Right atrium auricular region (tissue), 2 donors: ENCODE measurements around the gene KIF23. TPM values are rescaled to one million over a fixed set of nuclear protein-coding genes. Genes with fewer than 3 reads are reported as not detected.

Experiments used
- DNase-seq: peaks from one replicate; pipeline ENCODE4 v3.0.0-alpha.2; 2019; ENCODE audit warnings: low spot score
- H3K27ac ChIP-seq, 2 donors: fragments of 200-600 bp; sonication (generic); 1 replicate in 1 of 2; 2 replicates in 1 of 2; pipeline ENCODE4 v1.5.1; 2016 to 2019
- H3K27me3 ChIP-seq, 2 donors: fragments of 200-600 bp; sonication (generic); one replicate each; pipeline versions ENCODE4 v1.5.1 to v1.6.0; 2017 to 2019
- H3K36me3 ChIP-seq: fragments of 200-600 bp; sonication (generic); one replicate; pipeline ENCODE4 v1.5.1; 2016
- H3K4me1 ChIP-seq, 2 donors: fragments of 200-600 bp; sonication (generic); one replicate each; pipeline versions ENCODE4 v1.5.1 to v1.6.0; 2017 to 2019
- H3K4me3 ChIP-seq, 2 donors: fragments of 200-600 bp; sonication (generic); 1 replicate in 1 of 2; 2 replicates in 1 of 2; pipeline ENCODE4 v1.5.1; 2017 to 2019; ENCODE audit warnings: mild to moderate bottlenecking in 1 of 2, moderate library complexity in 1 of 2
- H3K9me3 ChIP-seq, 2 donors: fragments of 200-600 bp; sonication (generic); one replicate each; pipeline ENCODE4 v1.5.1; 2019
- total RNA-seq, 2 donors: library from RNA; depleted of rRNA; stranded (reverse); fragments of >200 nt; gene quantifications; one replicate each; pipeline ENCODE4 v1.1.0, GENCODE V29; 2016
- TF ChIP-seq, protein P1 (sequence below), 2 donors: fragments of 200-600 bp; sonication (generic); IDR thresholded peaks; one replicate each; pipeline ENCODE4 v1.5.1; 2019; ENCODE audit warnings: antibody characterized with exemption in 2 of 2

Gene KIF23
- total RNA-seq, 2 donors from 2014 or later = 1.3 to 3.6 TPM

DNA sequence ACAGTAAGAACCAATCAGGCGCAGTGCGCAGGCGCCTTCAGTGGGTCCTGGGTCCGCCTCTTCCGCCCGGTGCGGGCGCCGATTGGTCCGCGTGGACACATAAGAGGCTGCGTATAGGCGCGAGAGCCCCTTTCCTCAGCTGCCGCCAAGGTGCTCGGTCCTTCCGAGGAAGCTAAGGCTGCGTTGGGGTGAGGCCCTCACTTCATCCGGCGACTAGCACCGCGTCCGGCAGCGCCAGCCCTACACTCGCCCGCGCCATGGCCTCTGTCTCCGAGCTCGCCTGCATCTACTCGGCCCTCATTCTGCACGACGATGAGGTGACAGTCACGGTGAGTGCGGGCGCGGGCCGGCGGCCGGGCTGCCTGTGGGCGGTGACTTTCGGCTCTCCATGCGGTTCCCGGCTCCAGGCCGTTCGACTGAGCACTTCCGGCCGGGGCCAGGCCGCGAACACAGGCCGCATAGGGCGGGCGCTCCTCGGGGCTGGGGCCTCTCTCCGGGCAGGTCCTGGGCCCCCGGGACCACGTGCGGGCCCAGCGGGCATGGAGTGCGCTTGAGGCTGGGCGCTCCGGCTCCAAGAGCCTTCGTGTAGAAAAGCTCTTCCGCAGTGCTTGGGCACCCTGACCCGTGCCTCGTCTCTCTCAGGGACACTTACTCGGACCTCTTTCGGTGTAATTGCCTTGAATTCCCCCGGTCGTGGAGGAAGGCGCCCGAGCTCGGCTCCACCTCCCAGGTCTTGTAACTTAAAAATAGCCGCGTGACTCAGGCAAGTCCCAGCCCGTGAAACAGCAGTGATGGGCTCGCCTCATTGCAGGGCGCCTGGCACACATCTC, 38.8 kb downstream of the KIF23 start, which contains the start of gene RPLP1:
TSS of gene RPLP1 (plus strand) at position 127 of the 830 bp plus-strand sequence. CDS start at position 258, 131 bp downstream.
- Histone ChIP-seq H3K9me3 (no peaks in the 10 kb centered on the region), H3K36me3 (peaks cover 41% of the 10 kb centered on the region), H3K4me1 (peaks cover 0 to 40% of the 10 kb centered on the region in 2 donors), H3K27me3 (no peaks in the 10 kb centered on the region), H3K27ac (peak within 1 kb of the TSS; percentile 95 to 96), H3K4me3 (peak within 1 kb of the TSS; percentile 80 to 82)
- peak; percentile 99 for DNase-seq
- TF ChIP-seq, protein P1, sequence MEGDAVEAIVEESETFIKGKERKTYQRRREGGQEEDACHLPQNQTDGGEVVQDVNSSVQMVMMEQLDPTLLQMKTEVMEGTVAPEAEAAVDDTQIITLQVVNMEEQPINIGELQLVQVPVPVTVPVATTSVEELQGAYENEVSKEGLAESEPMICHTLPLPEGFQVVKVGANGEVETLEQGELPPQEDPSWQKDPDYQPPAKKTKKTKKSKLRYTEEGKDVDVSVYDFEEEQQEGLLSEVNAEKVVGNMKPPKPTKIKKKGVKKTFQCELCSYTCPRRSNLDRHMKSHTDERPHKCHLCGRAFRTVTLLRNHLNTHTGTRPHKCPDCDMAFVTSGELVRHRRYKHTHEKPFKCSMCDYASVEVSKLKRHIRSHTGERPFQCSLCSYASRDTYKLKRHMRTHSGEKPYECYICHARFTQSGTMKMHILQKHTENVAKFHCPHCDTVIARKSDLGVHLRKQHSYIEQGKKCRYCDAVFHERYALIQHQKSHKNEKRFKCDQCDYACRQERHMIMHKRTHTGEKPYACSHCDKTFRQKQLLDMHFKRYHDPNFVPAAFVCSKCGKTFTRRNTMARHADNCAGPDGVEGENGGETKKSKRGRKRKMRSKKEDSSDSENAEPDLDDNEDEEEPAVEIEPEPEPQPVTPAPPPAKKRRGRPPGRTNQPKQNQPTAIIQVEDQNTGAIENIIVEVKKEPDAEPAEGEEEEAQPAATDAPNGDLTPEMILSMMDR (IDR thresholded peaks at IDR 0.05) = no peak

DNA sequence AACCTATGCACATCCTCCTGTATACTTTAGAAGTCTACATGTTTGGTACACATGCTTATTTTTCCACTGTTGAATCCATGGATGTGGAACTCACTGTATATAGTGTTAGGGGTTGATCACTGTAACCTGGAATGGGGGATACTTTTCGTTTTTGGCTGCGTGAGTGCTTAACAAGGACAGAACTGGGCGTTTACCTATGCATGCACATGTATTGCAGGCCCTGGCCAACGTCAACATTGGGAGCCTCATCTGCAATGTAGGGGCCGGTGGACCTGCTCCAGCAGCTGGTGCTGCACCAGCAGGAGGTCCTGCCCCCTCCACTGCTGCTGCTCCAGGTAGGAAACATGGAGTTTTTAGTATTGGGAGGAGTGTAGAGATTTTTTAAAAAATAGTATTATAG, 40.8 kb downstream of the KIF23 start:
- peaks cover 42% of the 10 kb centered on the region for H3K36me3 ChIP-seq
- DNase-seq = no peak
- H3K27me3 ChIP-seq = no peaks in the 10 kb centered on the region
- no peaks in the 10 kb centered on the region for H3K9me3 ChIP-seq
- no peak overlapping the region for H3K4me3 ChIP-seq
- TF ChIP-seq, protein P1 (IDR thresholded peaks at IDR 0.05) = no peak
- H3K4me1 ChIP-seq = peaks cover 0 to 40% of the 10 kb centered on the region in 2 donors
- H3K27ac ChIP-seq = no peak overlapping the region

GRCh38 chr15:69456208-69457166, 42.3 kb downstream of the KIF23 start:
- H3K27ac ChIP-seq = peak overlapping the region; percentile 22 to 46
- H3K4me3 ChIP-seq = no peak overlapping the region

GRCh38 chr15:69457304-69458280, 43.4 kb downstream of the KIF23 start:
- Histone ChIP-seq H3K9me3 (no peaks in the 10 kb centered on the region), H3K27me3 (no peaks in the 10 kb centered on the region), H3K27ac (peak overlapping the region; percentile 22 to 46), H3K36me3 (peaks cover 42% of the 10 kb centered on the region), H3K4me1 (peaks cover 0 to 51% of the 10 kb centered on the region in 2 donors), H3K4me3 (no peak overlapping the region)
- no peak for DNase-seq
- TF ChIP-seq, protein P1 (IDR thresholded peaks at IDR 0.05) = no peak

More at GRCh38 chr15:69456208-69457166, 42.3 kb downstream of the KIF23 start:
- Histone ChIP-seq H3K27me3 (no peaks in the 10 kb centered on the region), H3K9me3 (no peaks in the 10 kb centered on the region), H3K36me3 (peaks cover 42% of the 10 kb centered on the region), H3K4me1 (peaks cover 0 to 48% of the 10 kb centered on the region in 2 donors)
- DNase-seq = no peak
- TF ChIP-seq, protein P1 (IDR thresholded peaks at IDR 0.05) = no peak

GRCh38 chr15:69459066-69459465, 44.9 kb downstream of the KIF23 start:
- Histone ChIP-seq H3K36me3 (peaks cover 38% of the 10 kb centered on the region), H3K9me3 (no peaks in the 10 kb centered on the region), H3K4me3 (no peak overlapping the region), H3K27ac (no peak overlapping the region), H3K27me3 (no peaks in the 10 kb centered on the region), H3K4me1 (peaks cover 0 to 48% of the 10 kb centered on the region in 2 donors)
- DNase-seq = no peak
- TF ChIP-seq, protein P1 (IDR thresholded peaks at IDR 0.05) = no peak
